CD4-positive, alpha-beta memory T cell (primary cell): ENCODE results near the gene CDC14B. TPM values are rescaled to one million over a fixed set of nuclear protein-coding genes. Genes with fewer than 3 reads are reported as not detected.

Experiments used
- CTCF ChIA-PET: fragments of 350-600 bp; sonication (Branson Sonifier 250); formaldehyde crosslinking; loops from one replicate; lab custom pipeline; 2021; ENCODE audit warnings: inconsistent platforms; ENCODE audit not compliant: partially characterized antibody; lab: Charles Lee
- POLR2A ChIA-PET: fragments of 350-600 bp; sonication (Branson Sonifier 250); formaldehyde crosslinking; loops from one replicate; lab custom pipeline; 2021; ENCODE audit not compliant: partially characterized antibody; lab: Charles Lee
- DNase-seq, 5 donors: peaks; one replicate each; pipeline versions ENCODE4 v3.0.0 to v3.0.0-alpha.2; 2020 to 2022; ENCODE audit warnings: mixed read lengths in 1 of 5
- H3K27ac ChIP-seq: one replicate; pipeline ENCODE4 v1.7.0; 2013; ENCODE audit warnings: low read depth, low read length
- H3K27me3 ChIP-seq: 2 replicates; pipeline ENCODE4 v1.7.0; 2013; ENCODE audit warnings: mild to moderate bottlenecking, low read length, moderate library complexity; ENCODE audit not compliant: insufficient read depth
- H3K36me3 ChIP-seq: 2 replicates; pipeline ENCODE4 v1.7.0; 2013; ENCODE audit warnings: mild to moderate bottlenecking, low read length, moderate library complexity; ENCODE audit not compliant: insufficient read depth
- H3K4me1 ChIP-seq: 2 replicates; pipeline ENCODE4 v1.7.0; 2013; ENCODE audit warnings: mild to moderate bottlenecking, low read length, moderate library complexity; ENCODE audit not compliant: insufficient read depth
- H3K4me3 ChIP-seq, 2 donors: one replicate each; pipeline ENCODE4 v1.7.0; 2013; ENCODE audit warnings: low read length in 2 of 2, mild to moderate bottlenecking in 1 of 2
- H3K9me3 ChIP-seq, 2 donors: one replicate each; pipeline ENCODE4 v1.7.0; 2013; ENCODE audit warnings: low read length in 2 of 2, control low read depth in 1 of 2; ENCODE audit not compliant: control insufficient read depth in 1 of 2
- H3K27ac Mint-ChIP-seq, 7 donors: one replicate each; pipeline ENCODE4 v1.8.0; 2020 to 2021; ENCODE audit warnings: mixed read lengths in 7 of 7, mild to moderate bottlenecking in 6 of 7, inconsistent platforms in 3 of 7, moderate library complexity in 3 of 7
- H3K27me3 Mint-ChIP-seq, 2 donors: one replicate each; pipeline ENCODE4 v1.8.0; 2020 to 2021; ENCODE audit warnings: mixed read lengths in 2 of 2
- H3K36me3 Mint-ChIP-seq, 2 donors: one replicate each; pipeline ENCODE4 v1.8.0; 2020 to 2021; ENCODE audit warnings: mixed read lengths in 2 of 2, inconsistent platforms in 1 of 2, mild to moderate bottlenecking in 1 of 2
- H3K4me1 Mint-ChIP-seq, 4 donors: one replicate each; pipeline ENCODE4 v1.8.0; 2020 to 2021; ENCODE audit warnings: mixed read lengths in 4 of 4, mild to moderate bottlenecking in 1 of 4
- H3K4me3 Mint-ChIP-seq, 8 donors: one replicate each; pipeline ENCODE4 v1.8.0; 2020 to 2021; ENCODE audit warnings: mixed read lengths in 8 of 8, mild to moderate bottlenecking in 7 of 8, moderate library complexity in 6 of 8, inconsistent platforms in 3 of 8
- H3K9me3 Mint-ChIP-seq, 8 donors: one replicate each; pipeline ENCODE4 v1.8.0; 2020 to 2021; ENCODE audit warnings: mixed read lengths in 8 of 8, mild to moderate bottlenecking in 5 of 8, inconsistent platforms in 3 of 8, moderate library complexity in 1 of 8
- intact Hi-C: fragments of 100-400 bp; cut with micrococcal nuclease; formaldehyde crosslinking; loops from one replicate; pipeline ENCODE4 v1.15.1; 2023
- polyA plus RNA-seq, 2 donors: library from polyadenylated mRNA; unstranded; fragments of 300-500 nt; fragmentation: Illumina TruSeq; gene quantifications; one replicate each; pipeline ENCODE4 v1.2.3, GENCODE V29; 2021
- total RNA-seq, 2 experiments: library from RNA; stranded (reverse); gene quantifications; one replicate each; pipeline ENCODE4 v1.2.3, GENCODE V29; 2021

CDC14B gene
- total and polyA plus RNA-seq, 4 experiments from 2014 or later, result 10.6 to 17.1 (median 13.3) TPM

GRCh38 chr9:96497117-96497399, 122.6 kb downstream of the CDC14B start:
- H3K9me3 ChIP-seq, result no peaks in the 10 kb centered on the region
- Mint-ChIP-seq H3K27me3 (no peaks in the 10 kb centered on the region), H3K9me3 (no peaks in the 10 kb centered on the region), H3K36me3 (peaks cover 4% of the 10 kb centered on the region in 2 donors), H3K27ac (no peak overlapping the region), H3K4me3 (no peak overlapping the region), H3K4me1 (peaks cover 0 to 4% (median 0%) of the 10 kb centered on the region in 4 donors)
- no peak overlapping the region for H3K27ac ChIP-seq
- peaks cover under 1% of the 10 kb centered on the region for H3K4me1 ChIP-seq
- H3K4me3 ChIP-seq, result no peak overlapping the region
- no peaks in the 10 kb centered on the region for H3K27me3 ChIP-seq
- DNase-seq, result no peak
- ChIA-PET POLR2A (no interaction called here), CTCF (no interaction called here)
- intact Hi-C loops, result no loop called here
- H3K36me3 ChIP-seq, result peaks cover 5% of the 10 kb centered on the region

GRCh38 chr9:96496368-96497116, 123.1 kb downstream of the CDC14B start:
- Histone ChIP-seq H3K4me1 (peaks cover 5% of the 10 kb centered on the region), H3K36me3 (peaks cover 5% of the 10 kb centered on the region), H3K4me3 (no peak overlapping the region), H3K9me3 (no peaks in the 10 kb centered on the region), H3K27me3 (no peaks in the 10 kb centered on the region), H3K27ac (no peak overlapping the region)
- ChIA-PET POLR2A (no interaction called here), CTCF (no interaction called here)
- intact Hi-C loops, result no loop called here
- Mint-ChIP-seq H3K4me1 (peaks cover 2 to 6% (median 4%) of the 10 kb centered on the region in 4 donors), H3K4me3 (no peak overlapping the region), H3K9me3 (no peaks in the 10 kb centered on the region), H3K36me3 (peaks cover 7% of the 10 kb centered on the region in 2 donors), H3K27ac (no peak overlapping the region), H3K27me3 (no peaks in the 10 kb centered on the region)
- DNase-seq, result no peak

GRCh38 chr9:96495341-96495740, 124.3 kb downstream of the CDC14B start:
- Mint-ChIP-seq H3K27me3 (no peaks in the 10 kb centered on the region), H3K4me1 (peaks cover 7 to 13% (median 11%) of the 10 kb centered on the region in 4 donors), H3K27ac (peak overlapping the region in 3 of 7 donors; percentile 22 to 74 (median 73)), H3K36me3 (peaks cover 12 to 19% of the 10 kb centered on the region in 2 donors), H3K4me3 (no peak overlapping the region), H3K9me3 (no peaks in the 10 kb centered on the region)
- no peak overlapping the region for H3K4me3 ChIP-seq
- intact Hi-C loops, result no loop called here
- no peaks in the 10 kb centered on the region for H3K27me3 ChIP-seq
- no peaks in the 10 kb centered on the region for H3K9me3 ChIP-seq
- H3K36me3 ChIP-seq, result peaks cover 17% of the 10 kb centered on the region
- H3K4me1 ChIP-seq, result peaks cover 10% of the 10 kb centered on the region
- POLR2A ChIA-PET, result no interaction called here
- CTCF ChIA-PET, result interaction anchor here (0.6 kb wide), 1 partner anchor 1723 kb away, joined by 3 read pairs; no protein-coding TSS in a partner anchor
- no peak for DNase-seq
- H3K27ac ChIP-seq, result no peak overlapping the region

GRCh38 chr9:96494215-96494800, 125.3 kb downstream of the CDC14B start:
- Histone ChIP-seq H3K4me3 (no peak overlapping the region), H3K4me1 (peaks cover 10% of the 10 kb centered on the region), H3K27ac (no peak overlapping the region), H3K27me3 (no peaks in the 10 kb centered on the region), H3K36me3 (peaks cover 27% of the 10 kb centered on the region), H3K9me3 (no peaks in the 10 kb centered on the region)
- no peak overlapping the region for H3K4me3 Mint-ChIP-seq
- H3K27me3 Mint-ChIP-seq, result no peaks in the 10 kb centered on the region
- ChIA-PET POLR2A (no interaction called here), CTCF (no interaction called here)
- peaks cover 7 to 13% (median 11%) of the 10 kb centered on the region in 4 donors for H3K4me1 Mint-ChIP-seq
- H3K27ac Mint-ChIP-seq, result peak overlapping the region in 1 of 7 donors; percentile 60
- peaks cover 20 to 30% of the 10 kb centered on the region in 2 donors for H3K36me3 Mint-ChIP-seq
- no peaks in the 10 kb centered on the region for H3K9me3 Mint-ChIP-seq
- no peak for DNase-seq
- intact Hi-C loops, result no loop called here

- Mint-ChIP-seq H3K36me3 (peaks cover 25 to 35% of the 10 kb centered on the region in 2 donors), H3K9me3 (no peaks in the 10 kb centered on the region), H3K4me1 (peaks cover 7 to 13% (median 11%) of the 10 kb centered on the region in 4 donors), H3K27me3 (no peaks in the 10 kb centered on the region), H3K27ac (peak overlapping the region in 3 of 7 donors; percentile 29 to 80 (median 60)), H3K4me3 (no peak overlapping the region)
- no peaks in the 10 kb centered on the region for H3K27me3 ChIP-seq
- DNase-seq, result no peak
- H3K9me3 ChIP-seq, result no peaks in the 10 kb centered on the region
- ChIA-PET CTCF (interaction anchor here (0.6 kb wide), 1 partner anchor 26 kb away, joined by 3 read pairs; no protein-coding TSS in a partner anchor), POLR2A (no interaction called here)
- peaks cover 10% of the 10 kb centered on the region for H3K4me1 ChIP-seq
- H3K27ac ChIP-seq, result no peak overlapping the region
- no peak overlapping the region for H3K4me3 ChIP-seq
- peaks cover 33% of the 10 kb centered on the region for H3K36me3 ChIP-seq
- intact Hi-C loops, result no loop called here
Measured at GRCh38 chr9:96493757-96494156, 125.9 kb downstream of the CDC14B start.

- no peaks in the 10 kb centered on the region for H3K9me3 Mint-ChIP-seq
- no peak for DNase-seq
- ChIA-PET CTCF (interaction anchor here (1.0 kb wide), 1 partner anchor 16 kb away, joined by 3 read pairs; no protein-coding TSS in a partner anchor), POLR2A (no interaction called here)
- H3K27me3 ChIP-seq, result no peaks in the 10 kb centered on the region
- no peaks in the 10 kb centered on the region for H3K9me3 ChIP-seq
- H3K36me3 Mint-ChIP-seq, result peaks cover 31 to 42% of the 10 kb centered on the region in 2 donors
- peaks cover 10% of the 10 kb centered on the region for H3K4me1 ChIP-seq
- no peaks in the 10 kb centered on the region for H3K27me3 Mint-ChIP-seq
- H3K4me1 Mint-ChIP-seq, result peaks cover 7 to 13% (median 11%) of the 10 kb centered on the region in 4 donors
- H3K4me3 ChIP-seq, result no peak overlapping the region
- intact Hi-C loops, result no loop called here
- no peak overlapping the region for H3K4me3 Mint-ChIP-seq
- H3K36me3 ChIP-seq, result peaks cover 40% of the 10 kb centered on the region
- peak overlapping the region in 2 of 7 donors; percentile 46 to 52 for H3K27ac Mint-ChIP-seq
- no peak overlapping the region for H3K27ac ChIP-seq
Measured at GRCh38 chr9:96492993-96493531, 126.6 kb downstream of the CDC14B start.

GRCh38 chr9:96491880-96492525, 127.6 kb downstream of the CDC14B start:
- Mint-ChIP-seq H3K36me3 (peaks cover 37 to 49% of the 10 kb centered on the region in 2 donors), H3K27ac (peak overlapping the region in 3 of 7 donors; percentile 81 to 90 (median 88)), H3K27me3 (no peaks in the 10 kb centered on the region), H3K4me3 (peak overlapping the region in 1 of 8 donors; percentile 67), H3K9me3 (no peaks in the 10 kb centered on the region), H3K4me1 (peaks cover 7 to 13% (median 11%) of the 10 kb centered on the region in 4 donors)
- Histone ChIP-seq H3K4me3 (no peak overlapping the region), H3K4me1 (peaks cover 10% of the 10 kb centered on the region), H3K36me3 (peaks cover 43% of the 10 kb centered on the region), H3K27ac (no peak overlapping the region), H3K27me3 (no peaks in the 10 kb centered on the region), H3K9me3 (no peaks in the 10 kb centered on the region)
- ChIA-PET POLR2A (no interaction called here), CTCF (interaction anchor here (0.6 to 1.0 kb wide), 2 partner anchors 18 to 125 kb away, joined by 3 read pairs; no protein-coding TSS in a partner anchor)
- intact Hi-C loops, result no loop called here
- no peak for DNase-seq
